GM06990 (cell line): Measurements from ENCODE around the gene MSI2.

ENCODE experiments used
- DNase-seq: peaks from one replicate; pipeline ENCODE4 v3.0.0-alpha.2; 2011; ENCODE audit not compliant: insufficient read length; ENCODE audit errors: extremely low read depth
- H3K27me3 ChIP-seq: replicated peaks from 2 replicates; pipeline ENCODE4 v1.6.0; 2011; ENCODE audit warnings: low read length; ENCODE audit not compliant: control insufficient read depth, insufficient read depth
- H3K36me3 ChIP-seq: 2 replicates; pipeline ENCODE4 v1.5.1; 2011; ENCODE audit warnings: low read length; ENCODE audit not compliant: control insufficient read depth, insufficient read depth
- H3K4me3 ChIP-seq: replicated peaks from 2 replicates; pipeline ENCODE4 v1.5.1; 2011; ENCODE audit warnings: low read depth, mild to moderate bottlenecking, control low read depth, low read length
- CTCF ChIP-seq: IDR thresholded peaks from 2 replicates; pipeline ENCODE4 v1.5.1; 2011; ENCODE audit warnings: low read length, control low read depth, mild to moderate bottlenecking, inconsistent platforms; ENCODE audit not compliant: insufficient read depth, poor library complexity, severe bottlenecking

The MSI2 gene

GRCh38 chr17:57572062-57572461, 315.7 kb downstream of the MSI2 start:
- H3K27me3 ChIP-seq, result no peaks in the 10 kb centered on the region
- TF ChIP-seq CTCF, result no peak
- no peak overlapping the region for H3K4me3 ChIP-seq
- DNase-seq, result no peak
- H3K36me3 ChIP-seq, result no peaks in the 10 kb centered on the region; the same call in 1 of the 2 replicates

GRCh38 chr17:57572600-57572999, 316.3 kb downstream of the MSI2 start:
- TF ChIP-seq CTCF, result no peak
- H3K27me3 ChIP-seq, result no peaks in the 10 kb centered on the region
- H3K4me3 ChIP-seq, result no peak overlapping the region
- no peak for DNase-seq
- no peaks in the 10 kb centered on the region; the same call in 1 of the 2 replicates for H3K36me3 ChIP-seq

- Histone ChIP-seq H3K27me3 (no peaks in the 10 kb centered on the region), H3K36me3 (no peaks in the 10 kb centered on the region; the same call in 1 of the 2 replicates), H3K4me3 (no peak overlapping the region)
- TF ChIP-seq CTCF, result no peak
- no peak for DNase-seq
Measured at GRCh38 chr17:57574040-57574513, 317.8 kb downstream of the MSI2 start.

- Histone ChIP-seq H3K36me3 (no peaks in the 10 kb centered on the region; the same call in 1 of the 2 replicates), H3K4me3 (no peak overlapping the region), H3K27me3 (no peaks in the 10 kb centered on the region)
- DNase-seq, result no peak
- no peak for TF ChIP-seq CTCF
Measured at GRCh38 chr17:57576744-57577143, 320.4 kb downstream of the MSI2 start.

GRCh38 chr17:57577751-57578607, 321.7 kb downstream of the MSI2 start:
- Histone ChIP-seq H3K4me3 (no peak overlapping the region), H3K27me3 (no peaks in the 10 kb centered on the region), H3K36me3 (no peaks in the 10 kb centered on the region; the same call in 1 of the 2 replicates)
- no peak for TF ChIP-seq CTCF
- no peak for DNase-seq
